GM21528 (cell line): Measurements from ENCODE around the gene USP47.

Experiments used
- ATAC-seq: cut with Tn5 transposase; IDR thresholded peaks from one replicate; pipeline ENCODE4 v1.9.1; 2021; ENCODE audit warnings: mild to moderate bottlenecking, moderate library complexity; ENCODE audit not compliant: unreplicated experiment, low FRiP score

The USP47 gene

DNA sequence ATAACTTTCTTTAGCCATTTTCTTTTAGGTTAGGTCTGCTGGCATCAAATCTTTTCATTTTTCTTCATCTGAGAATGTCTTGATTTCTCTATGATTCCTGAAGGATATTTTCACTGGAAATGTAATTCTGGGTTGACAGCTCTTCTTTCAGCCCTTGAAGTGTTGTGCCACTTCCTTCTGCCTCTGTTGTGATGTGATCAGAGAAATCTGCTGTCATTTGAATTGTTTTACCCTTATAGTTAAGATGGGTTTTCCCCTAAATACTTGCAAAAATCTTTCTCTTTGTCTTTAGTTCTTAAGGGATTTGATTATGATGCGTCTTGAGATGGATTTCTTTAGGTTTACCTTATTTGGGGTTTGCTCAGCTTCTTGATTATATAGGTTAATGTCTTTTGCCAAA, 23.0 kb downstream of the USP47 start:
- no peak for ATAC-seq

DNA sequence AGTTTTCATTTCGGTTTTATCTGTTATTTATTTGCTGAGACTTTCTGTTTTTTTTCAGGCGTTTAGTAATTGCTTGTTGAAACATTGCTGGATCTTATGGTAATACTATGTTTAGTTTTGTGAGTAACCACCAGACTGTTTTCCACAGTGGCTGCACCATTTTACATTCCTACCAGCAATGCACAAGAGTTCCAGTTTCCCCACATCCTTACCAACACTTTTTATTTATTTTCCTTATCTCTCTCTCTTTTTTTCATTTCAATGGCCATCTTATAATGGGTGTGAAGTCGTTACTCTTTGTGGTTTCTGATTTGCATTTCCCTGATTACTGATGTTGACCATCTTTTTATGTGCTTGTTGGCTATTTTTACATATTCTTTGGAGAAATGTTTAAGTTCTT, 23.7 kb downstream of the USP47 start:
- no peak for ATAC-seq

DNA sequence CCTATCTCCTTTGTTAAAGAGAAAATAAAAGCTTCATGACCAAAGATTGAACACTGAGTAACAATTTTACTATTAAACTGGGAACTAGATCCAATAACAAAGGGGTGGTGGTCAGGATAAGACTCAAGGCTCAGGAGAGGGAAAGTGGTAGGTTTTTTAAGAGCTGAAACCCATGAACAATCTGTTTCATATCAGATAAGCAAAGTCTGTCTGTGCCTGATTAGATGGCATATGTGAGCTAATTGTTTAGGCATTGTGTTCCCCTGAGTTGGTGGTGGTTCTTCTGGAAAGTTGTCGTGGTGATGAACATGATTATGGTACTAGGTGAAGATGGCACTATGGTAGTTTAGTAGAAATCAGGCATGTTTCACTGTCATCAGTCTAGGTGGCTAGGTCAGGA, 24.4 kb downstream of the USP47 start:
- no peak for ATAC-seq

DNA sequence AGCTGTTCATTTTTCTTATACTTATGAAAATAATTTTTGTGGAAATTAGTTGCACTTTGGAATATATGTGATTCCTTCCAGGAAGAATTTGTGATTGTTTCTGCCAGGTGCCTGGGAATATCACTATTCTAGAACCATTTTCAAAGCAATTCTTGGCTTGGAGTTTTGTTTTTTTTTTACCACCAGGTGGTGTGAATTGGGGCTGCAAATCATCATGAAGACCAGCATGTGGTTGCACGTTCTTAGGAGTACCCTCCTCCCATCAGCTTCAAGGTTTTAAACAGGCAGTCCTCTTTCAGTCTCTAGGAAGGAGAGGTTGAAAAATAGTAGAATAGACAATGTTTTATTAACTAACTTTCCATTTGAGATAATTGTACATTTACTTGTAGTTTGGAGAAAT, 25.9 kb downstream of the USP47 start:
- ATAC-seq: no peak

DNA sequence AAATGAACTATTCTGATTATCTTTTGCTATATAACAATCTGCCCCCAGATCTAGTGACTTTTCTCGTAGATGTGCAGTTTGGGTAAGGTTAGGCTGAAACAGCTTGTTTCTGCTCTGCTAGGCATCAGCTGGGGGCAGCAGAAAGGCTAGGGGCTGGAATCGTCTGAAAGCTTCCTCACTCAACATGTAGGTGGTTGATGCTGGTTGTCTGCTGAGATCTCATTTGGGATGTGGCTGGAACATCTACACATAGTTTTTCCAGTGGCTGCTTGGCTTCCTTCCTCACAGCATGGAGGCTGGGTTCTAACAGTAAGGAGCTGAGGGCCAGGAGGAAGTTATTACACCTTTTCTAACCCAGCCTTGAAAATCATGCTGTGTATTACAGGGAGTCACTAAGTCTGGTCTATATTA, 30.2 kb downstream of the USP47 start:
- no peak for ATAC-seq

DNA sequence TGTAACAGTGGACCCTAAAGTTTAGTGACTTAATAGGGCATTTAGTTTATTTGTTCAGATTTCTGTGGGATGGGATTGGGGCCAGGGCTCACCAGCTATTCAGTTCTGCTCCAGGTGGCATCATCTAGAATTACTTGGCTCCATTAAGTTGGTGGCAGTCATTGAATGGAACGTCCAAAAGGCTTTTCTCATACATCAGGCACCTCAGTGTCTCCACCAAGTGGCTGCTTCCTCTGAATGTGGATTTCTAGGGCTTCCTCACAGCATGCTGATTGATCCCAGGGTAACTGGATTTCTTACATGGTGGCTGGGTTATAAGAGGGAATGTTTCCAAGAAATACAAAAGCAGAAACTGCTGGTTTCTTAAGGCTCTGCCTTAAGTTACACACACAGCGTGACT, 34.7 kb downstream of the USP47 start:
- ATAC-seq: no peak

DNA sequence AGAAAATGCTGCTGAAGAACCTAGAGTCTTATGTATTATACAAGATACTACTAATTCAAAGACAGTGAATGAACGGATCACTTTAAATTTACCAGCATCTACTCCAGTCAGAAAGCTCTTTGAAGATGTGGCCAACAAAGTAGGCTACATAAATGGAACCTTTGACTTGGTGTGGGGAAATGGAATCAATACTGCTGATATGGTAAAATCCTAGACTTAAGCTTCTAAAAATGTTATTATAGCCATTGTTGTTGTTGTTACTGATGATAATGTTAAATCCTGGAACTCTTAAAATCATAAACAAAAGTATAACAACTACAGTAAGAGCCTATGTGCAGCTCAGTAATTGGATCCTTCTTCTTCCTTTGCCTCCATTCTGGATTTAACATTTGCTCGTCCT, 38.4 kb downstream of the USP47 start:
- ATAC-seq: no peak

DNA sequence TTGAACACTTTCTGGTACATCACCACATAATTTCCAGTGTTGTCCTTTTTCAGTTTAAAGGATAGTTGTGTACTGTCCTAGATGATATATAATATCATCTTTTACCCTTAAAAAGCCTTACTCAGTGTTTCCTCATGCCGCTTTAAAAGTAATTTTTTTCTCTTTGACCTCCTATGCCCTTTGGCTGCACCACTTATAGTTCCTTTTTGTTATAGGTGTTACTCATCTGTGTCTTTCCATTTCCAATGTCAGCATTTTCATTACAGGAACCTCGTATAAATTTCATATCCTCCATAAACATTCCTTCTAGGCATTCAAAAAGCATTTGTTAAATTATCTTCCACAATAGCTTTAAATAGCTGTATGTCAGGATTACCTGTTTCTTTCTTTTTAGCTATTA, 40.8 kb downstream of the USP47 start:
- ATAC-seq: no peak

DNA sequence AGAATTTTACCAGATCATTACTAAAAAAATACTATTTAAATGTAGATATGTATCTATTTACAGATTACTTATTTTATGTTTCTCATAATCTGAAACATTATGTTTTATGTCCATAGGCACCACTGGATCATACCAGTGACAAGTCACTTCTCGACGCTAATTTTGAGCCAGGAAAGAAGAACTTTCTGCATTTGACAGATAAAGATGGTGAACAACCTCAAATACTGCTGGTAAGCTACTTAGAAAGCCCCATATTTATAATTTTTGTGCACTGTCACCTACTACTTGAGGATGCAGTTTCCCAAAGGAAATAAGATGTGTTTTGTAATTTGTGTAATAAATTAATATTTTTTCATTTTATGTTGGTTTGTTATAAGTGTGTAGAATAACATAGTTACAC, 42.6 kb downstream of the USP47 start:
- no peak for ATAC-seq

DNA sequence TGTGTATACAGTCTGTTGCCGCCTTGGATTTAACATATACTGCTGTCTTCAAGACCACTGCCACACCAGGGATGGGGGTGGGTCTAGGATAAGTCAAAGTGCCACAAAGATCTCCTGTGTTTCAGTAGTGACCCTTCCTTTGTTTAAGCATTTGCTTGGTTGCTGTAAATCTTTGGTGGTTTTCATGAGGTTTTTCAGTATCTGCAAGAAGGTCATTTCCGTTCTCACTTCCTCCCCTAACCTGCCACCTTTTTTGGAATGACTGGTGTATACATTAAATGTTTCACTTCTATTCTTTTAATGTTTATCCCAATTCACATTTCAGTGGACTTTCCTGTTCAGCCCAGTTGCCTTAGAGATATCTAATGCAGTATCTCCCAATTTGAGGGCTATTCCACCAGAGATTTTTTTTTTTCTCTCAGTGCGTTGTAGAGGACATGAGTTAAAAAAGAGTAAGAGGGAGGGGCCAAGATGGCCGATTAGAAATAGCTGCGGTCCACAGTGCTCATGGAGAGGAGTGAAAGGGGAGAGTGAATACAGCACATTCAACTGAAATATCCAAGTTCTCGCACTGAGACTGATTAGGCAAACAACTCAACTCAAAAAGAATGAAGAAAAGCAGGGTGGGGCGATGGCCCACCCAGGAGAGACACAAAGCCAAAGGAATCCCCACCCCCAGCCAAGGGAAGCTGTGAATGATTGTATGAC, 43.2 kb downstream of the USP47 start:
- ATAC-seq: peak; percentile 87

DNA sequence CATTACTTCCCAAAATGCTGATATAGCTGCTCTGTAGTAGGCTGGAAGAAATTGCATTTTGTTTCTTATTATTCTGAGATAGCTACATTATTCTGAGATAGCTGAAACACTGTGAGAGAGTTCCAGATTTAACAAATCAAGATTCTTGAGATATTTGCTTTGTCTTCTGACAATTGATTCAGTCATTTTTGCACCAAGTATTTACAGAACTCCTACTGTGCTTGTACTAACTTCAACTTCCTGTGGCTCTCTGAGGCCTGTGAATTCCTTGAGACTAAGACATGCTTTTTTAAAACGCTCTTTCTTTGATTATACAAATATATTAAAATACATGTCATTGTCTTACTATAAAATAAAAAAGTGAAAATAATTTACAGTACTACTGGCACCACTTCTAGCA, 52.7 kb downstream of the USP47 start:
- ATAC-seq: no peak

DNA sequence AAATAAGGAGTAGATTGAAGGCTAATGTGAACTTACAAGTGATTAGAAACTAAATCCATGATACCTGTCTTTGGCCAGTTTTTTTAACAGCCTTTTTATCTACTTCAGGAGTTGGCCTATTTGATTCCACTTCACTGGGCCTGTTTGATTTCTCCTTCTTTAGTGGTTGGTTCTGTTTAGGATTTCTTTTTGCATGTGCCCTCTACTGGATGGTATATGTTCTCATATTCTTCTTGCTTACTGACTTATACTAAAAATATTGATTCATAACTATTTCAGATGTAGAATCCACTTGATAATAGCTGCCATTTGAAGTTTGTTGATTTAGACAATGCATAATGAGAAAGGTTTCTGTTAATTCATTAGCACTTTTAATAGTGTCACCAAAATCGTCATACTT, 53.9 kb downstream of the USP47 start:
- ATAC-seq: no peak

DNA sequence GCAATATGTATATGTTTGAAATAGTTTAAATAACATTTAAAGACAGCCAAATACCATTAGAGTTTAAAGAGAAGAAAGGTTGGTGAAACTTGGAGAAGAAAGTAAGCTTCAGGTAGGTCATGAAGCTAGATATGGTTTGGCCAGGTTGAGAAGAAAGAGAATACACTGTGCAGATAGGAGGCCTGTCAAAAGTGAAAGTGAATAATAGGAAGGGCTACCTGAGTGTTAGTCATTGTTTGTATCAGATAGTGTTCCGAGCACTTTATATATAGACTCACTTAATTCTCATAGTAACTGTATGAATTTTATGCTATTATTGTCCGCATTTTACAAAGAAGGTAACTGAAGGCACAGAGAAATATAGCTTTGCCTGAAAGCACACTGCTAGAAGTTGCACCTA, 56.9 kb downstream of the USP47 start:
- ATAC-seq: no peak

DNA sequence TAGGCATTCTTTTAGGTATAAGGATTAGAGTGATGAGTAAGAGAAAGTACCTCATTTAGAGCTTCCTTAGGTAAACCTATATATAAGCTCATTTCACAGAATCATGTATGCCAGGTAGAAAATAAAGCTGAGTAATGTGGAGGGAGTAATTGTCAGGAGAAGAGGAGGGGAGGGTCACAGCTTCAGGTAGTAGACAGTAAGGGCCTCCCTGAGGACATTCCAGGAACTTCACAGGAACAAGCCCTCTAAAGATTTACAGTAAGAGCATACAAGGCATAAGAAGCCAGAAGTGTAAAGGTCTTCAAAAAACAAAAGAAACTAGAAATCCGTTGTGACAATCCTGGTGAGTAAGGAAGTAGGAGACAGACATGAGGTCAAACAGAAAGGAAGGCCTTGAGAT, 57.6 kb downstream of the USP47 start:
- ATAC-seq: no peak

DNA sequence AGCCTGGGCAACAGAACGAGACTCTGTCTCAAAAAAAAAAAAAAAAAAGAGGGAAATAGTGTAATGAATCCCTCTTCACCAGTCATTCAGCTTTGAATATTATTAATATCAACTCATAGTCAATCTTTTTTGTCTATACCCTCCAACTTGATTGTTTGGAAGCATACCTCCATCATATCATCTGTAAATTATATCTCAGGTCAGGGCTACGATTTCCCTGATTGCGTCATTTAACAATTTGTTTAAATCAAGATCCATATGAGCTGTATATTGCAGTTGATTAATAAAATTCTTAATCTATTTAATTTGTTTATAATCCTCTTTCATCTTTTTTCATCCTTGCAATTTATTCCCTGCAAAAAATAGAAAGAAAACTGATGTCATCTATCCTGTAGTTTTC, 60.2 kb downstream of the USP47 start:
- ATAC-seq: no peak

DNA sequence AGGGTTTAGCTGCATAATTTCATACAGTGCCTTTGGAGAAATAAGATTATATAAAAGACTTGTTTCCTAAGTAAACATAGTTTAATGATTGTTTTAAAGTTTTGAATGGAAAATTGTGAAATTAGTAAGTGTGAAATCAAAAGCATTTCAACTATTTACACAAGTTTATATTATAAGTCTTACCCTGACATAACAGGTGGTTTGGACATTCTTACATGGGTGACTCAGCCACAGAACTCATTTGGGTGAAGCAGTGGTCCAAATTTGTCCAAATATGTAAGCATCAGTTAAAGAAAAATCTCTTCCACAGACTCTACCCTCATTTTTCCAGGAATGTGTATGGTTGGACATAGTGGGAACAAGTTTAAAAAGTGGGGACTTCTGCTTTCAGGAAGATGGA, 68.0 kb downstream of the USP47 start:
- ATAC-seq: no peak

DNA sequence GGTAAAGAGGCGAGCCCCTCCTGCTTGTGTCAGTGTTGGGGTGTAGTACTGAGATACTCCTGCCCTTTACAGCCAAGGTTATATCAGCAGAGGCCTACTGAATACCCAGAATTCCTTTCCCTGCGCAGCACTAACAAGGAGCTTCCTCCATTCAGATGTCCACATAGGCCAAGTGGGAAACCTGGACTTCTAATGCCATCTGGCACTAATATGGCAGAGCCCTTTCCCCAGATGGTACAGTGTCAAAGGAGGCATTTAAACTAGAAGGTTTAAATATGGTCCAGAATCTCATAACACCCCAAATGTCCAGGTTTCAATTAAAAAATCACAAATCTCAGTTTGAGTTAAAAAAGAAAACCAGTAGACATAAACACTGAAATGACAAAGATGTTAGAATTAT, 68.8 kb downstream of the USP47 start:
- ATAC-seq: no peak

DNA sequence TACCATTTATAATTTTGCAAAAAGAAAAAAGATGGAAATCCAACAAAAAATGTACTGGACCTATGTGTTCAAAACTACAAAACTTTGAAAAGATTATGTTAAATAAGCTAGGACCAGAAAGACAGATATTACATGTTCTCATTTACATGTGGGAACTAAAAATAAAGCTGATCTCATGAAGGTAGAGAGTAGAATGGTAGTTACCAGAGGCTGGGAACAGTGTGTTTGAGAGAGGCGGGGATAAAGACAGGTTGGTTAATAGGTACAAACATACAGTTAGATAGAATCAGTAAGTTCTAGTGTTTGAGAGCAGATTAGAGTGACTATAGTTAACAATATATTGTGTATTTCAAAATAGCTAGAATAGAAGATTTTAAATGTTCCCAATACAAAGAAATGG, 71.6 kb downstream of the USP47 start:
- ATAC-seq: no peak

DNA sequence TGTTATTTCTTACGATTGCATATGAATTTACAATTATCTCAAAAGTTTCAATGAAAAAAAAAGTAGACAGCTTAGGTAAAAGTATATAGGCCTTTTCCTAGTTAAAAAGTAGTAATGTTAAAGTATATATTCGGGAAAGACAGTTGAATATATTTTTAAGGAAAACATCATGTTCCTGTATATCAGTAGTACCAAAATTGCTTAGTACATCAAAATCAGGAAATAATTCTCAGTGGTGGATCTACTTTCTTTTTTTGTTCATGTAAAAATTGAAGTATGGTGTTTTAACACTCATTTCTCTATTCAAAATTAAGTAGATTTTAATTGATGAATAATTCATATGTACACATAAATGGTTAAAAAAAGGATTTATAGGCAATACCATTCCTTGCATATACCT, 73.9 kb downstream of the USP47 start:
- ATAC-seq: no peak

DNA sequence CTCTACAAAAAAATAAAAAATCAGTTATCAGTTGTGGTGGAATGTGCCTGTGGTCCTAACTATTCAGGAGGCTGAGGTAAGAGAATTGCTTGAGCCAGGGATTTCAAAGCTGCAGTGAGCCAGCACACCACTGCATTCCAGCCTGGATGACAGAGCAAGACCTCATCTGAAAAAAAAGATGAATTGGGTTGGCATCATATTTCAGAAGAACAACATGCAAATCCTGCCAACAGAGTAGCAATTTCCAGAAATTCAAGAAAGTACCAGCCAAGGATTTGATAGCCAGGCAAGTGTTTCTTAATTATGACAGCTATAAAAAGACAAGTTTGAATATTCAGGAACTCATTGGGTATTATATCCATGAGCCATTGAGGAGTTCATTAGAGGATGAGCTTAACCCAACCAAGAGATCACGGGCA, 75.2 kb downstream of the USP47 start:
- no peak for ATAC-seq

DNA sequence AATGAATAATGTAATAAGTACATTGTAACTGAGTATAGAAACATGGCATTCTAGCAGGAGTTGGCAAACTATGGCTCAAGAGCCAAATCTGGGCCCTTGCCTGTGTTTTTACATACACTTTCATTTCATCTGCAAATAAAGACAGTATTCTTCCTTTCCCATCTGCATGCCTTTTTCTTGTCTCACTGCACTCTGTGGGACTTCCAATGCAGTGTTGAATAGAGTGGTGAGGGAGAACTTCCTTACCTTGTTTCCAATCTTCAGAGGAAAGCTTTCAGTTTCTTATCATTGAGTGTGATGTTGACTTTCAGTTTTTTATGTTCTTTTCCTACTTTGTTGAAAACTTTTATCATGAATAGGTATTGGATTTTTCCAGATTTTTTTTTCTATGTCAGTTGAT, 82.1 kb downstream of the USP47 start:
- no peak for ATAC-seq

DNA sequence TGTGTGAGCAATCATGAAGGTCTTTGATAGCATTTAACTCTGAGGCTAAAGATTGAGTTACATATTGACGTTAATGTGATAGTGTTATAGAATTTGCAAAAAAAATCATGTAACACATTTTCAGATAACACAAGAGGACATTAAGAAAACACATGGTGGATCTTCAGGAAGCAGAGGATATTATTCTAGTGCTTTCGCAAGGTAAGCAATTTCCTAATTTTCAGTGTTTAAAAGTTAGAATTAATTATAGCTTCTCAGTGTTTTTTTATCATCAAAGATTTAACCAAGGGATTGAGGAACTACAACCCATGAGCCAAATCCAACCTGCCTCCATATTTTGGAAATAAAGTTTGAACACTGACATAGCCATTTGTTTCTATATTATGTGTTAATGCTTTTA, 88.1 kb downstream of the USP47 start:
- no peak for ATAC-seq

DNA sequence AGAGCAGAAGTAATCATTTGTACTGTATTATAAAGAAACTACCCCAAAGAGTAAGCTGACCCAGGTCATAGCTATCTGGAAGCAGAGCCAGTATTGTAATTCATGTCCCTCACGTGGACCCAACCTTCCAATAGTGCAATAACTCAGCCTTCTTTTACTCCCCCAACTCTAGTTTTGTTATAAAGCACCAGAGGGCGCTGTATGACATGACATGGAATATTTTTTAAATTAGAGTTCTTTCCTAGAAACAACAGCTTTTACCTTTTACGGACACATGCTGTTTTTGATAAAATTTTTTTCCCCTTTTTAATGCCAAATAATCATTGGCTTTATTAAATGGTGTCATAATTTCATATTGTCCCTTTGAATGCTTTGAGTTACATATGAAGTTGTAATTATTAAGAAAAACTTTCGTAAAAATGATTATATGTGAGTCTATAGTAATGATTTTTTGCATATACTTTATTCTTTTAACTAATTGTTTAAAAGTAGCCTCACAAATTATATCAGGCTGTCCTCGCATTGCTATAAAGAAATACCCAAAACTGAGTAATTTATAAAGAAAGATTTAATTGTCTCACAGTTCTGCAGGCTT, 89.8 kb downstream of the USP47 start:
- ATAC-seq: no peak
